M059J (cell line): Measurements from ENCODE around the gene RIMS1. TPM values are rescaled to one million over a fixed set of nuclear protein-coding genes. Genes with fewer than 3 reads are reported as not detected.
A peak's percentile ranks its signal among the peaks of the same experiment; 100 is the strongest.
"Not testable (repeated sequence)": the region's sequence is repeated elsewhere in the genome, so short reads cannot be mapped to it uniquely, and the experiment has no call there.

Experiments
- DNase-seq: peaks from one replicate; pipeline ENCODE4 v3.0.0-alpha.2; 2012; ENCODE audit warnings: low read depth
- total RNA-seq: library from RNA; depleted of rRNA; stranded (reverse); fragments of >200 nt; shearing (Covaris generic); gene quantifications from 2 replicates; pipeline ENCODE4 v1.2.3, GENCODE V29; 2014

RIMS1 gene
- total RNA-seq, 1 experiment from 2014 or later = 0.34 TPM

DNA sequence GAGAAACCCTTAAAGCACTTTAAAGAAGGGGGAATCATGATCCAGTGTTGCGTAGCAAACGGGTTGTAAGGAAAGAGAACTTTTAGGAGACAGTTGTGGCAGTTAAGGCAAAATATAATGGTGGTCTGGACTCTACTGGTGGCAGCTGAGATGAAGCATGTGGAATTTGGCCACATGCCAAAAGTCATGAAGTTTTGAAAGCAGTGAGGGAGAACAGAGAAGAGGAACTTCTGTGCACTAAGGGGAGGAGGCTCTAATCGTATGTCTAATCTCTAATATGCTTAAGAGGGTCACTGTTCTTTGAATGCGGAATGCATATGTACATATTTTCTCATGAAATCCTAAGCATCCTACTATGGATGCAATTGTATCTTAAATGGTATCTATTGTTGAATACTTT is 91.5 kb downstream of the RIMS1 start:
- DNase-seq = no peak

DNA sequence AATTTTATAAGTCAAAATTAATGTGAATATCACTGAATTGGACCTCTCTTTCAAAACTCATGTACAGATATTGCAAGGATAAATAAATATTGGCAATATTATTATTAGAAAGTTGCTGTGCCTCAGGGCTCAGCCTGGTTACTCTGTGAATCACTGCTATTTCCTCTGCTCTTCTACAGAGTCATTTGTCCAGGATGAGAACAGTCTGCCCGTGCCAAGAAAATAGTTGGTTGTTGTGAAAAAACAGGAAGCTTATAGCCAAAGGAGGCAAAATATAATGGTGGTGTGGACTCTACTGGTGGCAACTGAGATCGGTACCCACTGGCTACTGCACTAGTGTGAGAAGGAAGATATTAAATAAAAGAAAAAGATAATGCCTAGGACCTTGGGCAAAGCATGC is 93.6 kb downstream of the RIMS1 start:
- DNase-seq = peak; percentile 8

DNA sequence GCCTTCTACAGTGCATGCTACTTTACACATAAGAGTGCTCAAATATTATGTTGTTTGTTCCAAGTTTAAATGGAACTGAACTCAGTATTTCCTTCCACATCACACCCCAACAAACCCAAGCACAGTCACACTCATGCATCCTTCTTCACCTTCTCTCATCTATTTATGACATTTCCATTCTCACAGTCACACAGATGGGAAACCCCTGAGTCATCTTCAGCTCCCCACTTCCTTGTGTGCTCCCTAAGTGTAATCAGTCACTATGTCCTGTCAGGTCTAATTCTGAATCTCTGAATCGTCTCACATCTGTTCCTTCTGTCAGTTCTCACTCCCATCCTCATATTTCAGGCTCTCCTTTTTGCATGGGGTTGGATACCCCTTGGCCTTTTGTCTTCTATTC is 96.0 kb downstream of the RIMS1 start:
- DNase-seq = peak; percentile 6

DNA sequence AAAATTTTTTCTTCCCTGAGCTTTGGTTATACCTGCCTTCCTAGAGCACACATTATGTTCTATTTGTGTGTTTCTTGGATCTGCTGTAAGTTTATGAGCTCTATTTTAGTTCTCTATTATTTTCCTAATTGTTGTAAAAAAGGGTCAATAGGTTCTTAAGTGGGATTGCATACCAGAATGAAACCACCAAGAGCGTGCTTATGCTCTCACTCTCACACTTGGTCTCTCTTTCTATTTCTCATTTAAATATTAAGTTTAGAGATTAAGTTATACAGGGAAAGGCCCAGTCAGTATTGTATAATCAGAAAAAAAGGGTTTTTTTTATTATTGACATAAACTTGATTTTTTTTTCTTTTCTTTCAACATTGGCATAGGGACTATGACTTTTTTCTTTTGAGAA is 96.8 kb downstream of the RIMS1 start:
- no peak for DNase-seq

DNA sequence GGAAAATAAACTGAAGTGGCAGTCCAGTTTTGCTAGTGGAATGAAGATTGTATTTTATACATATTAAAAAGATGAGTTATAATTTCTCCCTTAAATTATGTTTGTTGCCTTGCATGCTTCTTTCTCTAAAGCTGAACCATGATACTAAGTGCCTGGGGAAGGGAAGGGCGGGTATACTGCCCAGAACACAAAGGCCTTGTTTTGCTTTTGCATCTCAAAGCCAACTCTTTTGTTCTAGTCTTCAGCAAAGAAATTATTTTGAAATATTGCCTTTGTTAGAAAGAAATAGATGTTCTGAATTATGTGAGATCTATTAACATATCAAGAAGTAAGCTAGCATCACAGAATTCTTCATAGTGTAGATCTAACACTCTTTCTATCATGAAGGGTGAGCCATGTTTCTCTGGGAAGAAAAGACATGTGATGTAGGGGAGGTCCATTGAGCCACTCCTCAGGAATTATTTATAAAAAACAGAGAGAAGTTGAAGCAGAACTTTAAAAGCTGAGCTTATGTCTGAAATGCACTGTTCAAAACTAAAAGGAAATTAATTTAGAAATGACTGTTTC is 108.4 kb downstream of the RIMS1 start:
- DNase-seq = no peak

DNA sequence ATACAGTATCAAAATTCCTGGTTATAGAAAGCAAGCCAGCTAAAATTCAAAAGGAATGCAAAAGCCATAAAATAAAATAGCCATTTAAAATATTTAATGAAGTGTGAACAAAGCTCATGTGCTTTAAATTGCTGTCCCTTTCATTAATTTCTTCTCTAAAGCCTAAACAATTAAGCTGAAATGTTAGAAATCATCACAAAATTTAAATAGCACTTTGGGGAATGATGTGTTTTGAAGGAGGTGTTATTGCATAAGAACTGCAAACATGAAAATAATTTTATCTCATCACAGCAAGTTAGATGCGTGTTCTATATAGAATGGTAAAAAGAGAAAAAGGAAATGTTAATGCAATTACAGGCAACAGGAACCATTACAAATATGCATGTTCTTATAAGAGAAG is 111.0 kb downstream of the RIMS1 start:
- no peak for DNase-seq

DNA sequence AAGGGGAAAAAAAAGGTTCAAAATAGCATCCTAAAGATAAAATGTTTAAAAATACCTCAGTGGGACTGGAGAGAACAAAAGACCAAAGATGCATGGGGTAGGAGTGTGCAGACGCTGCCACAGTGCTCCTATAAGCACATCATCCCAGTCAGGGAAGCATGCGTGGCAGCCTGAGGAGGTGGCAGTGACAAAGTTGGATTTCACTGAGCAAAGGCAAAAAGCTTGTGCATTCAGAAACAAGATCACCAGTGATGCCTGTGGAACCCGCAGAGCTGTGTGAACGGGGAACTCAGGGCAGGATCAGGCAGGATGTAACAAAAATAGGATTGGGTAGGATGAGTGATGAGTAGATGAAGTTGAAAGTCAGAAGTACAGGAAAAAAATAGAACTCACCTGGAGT is 116.1 kb downstream of the RIMS1 start:
- DNase-seq = no peak

DNA sequence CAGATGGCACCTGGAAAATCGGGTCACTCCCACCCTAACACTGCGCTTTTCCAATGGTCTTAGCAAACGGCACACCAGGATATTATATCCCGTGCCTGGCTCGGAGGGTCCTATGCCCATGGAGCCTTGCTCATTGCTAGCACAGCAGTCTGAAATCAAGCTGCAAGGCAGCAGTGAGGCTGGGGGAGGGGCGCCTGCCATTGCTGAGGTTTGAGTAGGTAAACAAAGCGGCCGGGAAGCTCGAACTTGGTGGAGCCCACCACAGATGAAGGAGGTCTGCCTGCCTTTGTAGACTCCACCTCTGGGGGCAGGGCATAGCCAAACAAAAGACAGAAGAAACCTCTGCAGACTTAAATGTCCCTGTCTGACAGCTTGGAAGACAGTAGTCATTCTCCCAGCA is 120.2 kb downstream of the RIMS1 start:
- DNase-seq = not testable (repeated sequence)

DNA sequence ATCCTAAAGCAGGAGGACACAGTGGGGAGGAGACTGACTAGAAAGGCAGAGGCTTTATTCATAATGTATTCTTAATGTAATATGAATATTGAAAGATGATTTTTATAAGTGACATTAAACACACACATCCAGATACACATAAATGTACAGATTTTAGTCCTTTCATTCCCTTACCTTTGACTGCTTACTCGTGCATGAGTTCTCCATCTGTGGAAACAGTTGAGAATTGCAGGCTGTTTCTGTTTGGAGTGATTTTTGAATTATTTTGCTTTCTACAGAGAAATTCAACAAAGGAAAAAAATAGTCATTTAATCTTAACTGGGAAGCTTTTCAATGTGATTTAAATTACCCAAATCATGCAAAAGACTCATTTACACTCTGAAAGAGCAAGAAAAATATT is 136.5 kb downstream of the RIMS1 start:
- no peak for DNase-seq

DNA sequence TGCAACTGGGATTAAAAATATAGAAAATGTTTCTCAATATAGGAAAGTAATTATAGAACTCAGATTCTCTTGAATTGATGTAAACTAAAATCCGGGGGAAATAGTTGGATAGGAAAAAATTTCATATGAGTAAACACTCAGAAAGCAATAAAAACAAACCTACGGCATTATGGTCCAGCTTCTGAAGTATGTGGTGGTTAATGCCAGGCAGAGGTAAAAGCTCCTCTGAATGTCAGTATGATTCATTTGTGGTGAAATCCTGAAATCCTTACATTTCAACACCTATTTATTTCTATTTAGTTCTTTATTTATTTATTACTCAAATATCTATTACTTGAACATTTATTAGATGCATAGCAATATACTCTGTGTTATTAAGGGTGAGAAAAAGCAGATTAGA is 145.1 kb downstream of the RIMS1 start:
- peak; percentile 13 for DNase-seq

DNA sequence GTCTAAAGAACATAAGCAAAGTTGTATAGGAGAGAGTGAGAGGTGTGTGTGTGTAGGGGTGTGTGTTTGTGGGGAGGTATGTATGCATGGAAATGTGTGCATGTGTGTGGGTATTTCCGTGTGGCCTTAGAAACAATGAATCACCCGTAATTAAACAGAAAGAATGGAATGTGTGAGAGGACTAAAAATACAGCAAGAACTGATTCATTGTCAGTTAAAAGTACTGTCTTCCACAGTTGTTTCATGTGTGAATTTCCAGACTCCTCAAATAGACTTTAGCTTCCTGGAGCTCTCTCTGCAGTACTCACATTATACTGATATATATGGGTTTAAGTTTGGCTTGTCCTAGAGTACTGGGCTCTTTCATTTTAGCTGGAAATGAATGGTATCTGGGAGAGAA is 145.7 kb downstream of the RIMS1 start:
- DNase-seq = peak; percentile 25

DNA sequence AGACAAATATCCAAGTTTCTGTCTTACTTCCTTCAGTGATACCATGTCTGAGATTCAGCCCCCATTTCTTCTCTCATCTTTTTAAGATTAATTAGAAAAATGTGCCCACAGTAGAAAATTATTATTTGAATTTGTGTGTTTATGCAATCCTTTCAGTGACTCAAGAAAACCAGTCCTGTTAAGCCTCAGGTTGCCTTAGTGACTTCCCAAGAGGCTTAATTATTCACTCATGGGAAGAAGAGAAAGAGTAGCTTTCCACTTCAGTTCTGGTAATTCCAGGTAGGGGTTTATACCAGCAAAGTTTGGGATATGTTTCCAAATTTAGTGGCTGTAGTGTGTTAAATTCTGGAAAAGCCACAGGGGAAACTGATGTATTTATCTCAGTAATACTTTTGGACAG is 149.1 kb downstream of the RIMS1 start:
- no peak for DNase-seq

DNA sequence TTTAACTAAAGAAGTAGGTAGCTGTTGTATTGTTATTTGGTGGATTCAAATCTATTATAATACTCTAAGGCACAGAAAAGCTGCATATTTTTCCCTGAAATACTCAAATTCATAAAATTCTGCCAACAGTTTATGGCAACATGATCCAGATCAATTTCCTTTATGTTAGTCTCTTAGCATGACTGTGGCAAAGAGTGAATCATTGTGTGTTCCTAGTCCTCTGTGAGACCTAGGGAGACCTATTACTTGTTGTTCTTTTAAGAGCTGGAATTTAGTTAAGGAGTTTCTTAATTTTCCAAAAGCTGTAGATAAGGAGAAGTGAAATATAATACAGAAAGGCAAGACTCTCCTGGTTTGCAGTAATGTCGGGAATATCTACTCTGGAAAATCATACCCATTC is 149.6 kb downstream of the RIMS1 start:
- DNase-seq = no peak

DNA sequence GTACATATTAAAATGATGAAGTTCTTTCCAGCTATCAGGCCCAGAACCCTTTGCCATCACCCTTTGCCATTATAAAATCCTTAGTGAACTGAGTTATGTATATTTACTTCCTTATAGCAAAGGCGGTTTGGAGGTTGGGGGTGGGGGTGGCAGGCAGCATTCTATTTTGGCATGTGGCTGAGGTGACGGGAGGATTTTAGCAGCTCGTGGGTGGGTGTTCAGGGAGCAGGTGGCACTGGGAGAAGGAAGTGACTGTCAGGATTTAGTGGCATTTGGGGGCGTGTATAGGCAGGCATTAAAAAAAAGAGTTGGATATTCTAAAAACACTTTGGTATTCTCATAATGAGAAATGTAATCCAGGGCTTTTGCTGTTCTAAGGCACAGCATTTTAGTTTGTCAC is 150.7 kb downstream of the RIMS1 start:
- DNase-seq = no peak

DNA sequence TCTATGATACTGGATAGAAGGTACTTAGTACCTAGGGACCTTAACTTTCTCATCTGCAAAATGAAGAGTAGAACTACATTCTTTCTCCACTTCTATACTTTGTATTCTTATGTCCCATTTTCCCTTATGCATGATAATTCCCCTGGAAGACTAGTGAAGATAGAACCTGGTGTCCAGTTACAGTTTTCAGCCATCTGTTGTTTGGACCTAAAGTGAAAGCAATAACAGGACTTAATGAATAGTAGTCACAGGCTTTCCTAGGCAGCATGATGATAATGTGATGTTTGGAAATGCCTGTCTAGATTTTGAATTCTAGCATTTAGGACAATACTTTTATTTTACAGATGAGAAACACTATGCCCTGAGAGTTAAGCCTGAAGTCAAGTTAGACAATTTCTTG is 153.8 kb downstream of the RIMS1 start:
- DNase-seq = peak; percentile 4

DNA sequence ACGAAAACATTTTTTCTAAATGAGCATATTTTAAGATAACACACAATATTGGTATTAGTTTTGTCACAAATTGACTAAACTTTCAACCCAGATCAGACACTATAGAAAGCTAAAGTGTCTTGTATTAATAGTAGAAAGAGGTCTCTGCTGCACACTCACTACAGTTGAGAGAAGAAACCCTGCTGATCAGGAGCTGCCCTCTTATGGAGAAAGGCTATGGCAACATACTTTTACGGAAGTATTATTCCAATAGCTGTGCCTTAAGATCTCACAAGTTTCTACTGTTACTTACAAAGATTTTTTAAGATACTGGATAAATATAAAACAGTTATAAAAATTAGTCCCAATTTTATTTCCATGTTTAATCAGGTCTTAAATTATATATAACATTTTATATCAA is 155.7 kb downstream of the RIMS1 start:
- DNase-seq = peak; percentile 7

DNA sequence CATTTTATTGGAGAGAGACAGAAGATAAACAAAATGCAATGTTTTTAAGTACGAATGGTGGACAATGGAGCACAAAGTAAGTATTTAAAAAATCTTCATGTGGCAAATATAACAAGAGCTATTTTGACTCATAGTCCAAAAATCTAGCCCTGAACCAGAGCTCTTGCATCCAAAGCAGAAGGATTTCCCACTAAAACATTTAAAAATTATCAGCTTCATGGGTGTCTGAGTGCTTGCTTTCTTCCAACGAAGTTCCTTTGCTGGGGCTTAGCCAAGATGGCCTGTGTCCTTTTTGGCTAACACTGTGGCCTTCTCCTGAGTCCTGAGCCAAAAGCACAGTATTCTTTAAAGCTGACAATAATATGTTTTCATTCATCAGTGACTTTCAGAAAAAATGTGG is 161.7 kb downstream of the RIMS1 start:
- peak; percentile 2 for DNase-seq

DNA sequence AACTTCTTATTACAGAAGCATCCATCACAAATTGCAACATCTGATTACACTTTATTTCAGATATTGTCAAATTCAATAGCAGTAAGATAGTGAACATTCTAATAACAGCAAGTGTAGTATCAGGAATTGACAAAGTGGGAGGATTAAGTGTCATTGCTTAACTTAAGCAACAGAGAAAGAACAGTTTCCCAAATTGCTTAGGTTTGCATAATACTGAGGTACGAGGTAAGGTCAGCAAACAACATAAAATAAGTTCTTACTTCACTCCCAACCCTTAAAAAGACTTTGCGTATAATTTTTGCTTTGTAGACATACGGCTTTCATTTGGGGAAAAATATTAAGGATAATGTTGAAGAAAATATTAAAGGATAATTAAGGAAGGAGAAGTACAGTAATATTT is 163.0 kb downstream of the RIMS1 start:
- no peak for DNase-seq

DNA sequence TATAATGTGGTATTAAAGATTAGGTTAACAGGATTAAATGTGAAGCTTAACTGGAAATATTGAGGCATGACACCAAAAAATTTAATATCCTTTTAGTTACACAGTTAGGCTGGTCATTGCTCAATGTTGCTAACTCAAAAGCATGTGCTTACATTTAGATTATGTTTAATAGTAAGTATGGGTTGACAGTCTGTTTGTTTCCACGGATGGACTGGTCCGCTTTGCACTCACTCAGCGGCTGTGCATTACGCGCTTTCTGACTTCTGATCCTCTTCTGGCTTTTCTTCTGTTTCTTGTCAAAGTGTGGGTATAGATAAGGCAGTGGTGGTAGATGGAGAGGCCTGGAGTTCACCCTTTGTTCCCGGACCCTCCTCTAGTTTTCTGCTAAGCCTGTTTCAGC is 174.9 kb downstream of the RIMS1 start:
- no peak for DNase-seq

DNA sequence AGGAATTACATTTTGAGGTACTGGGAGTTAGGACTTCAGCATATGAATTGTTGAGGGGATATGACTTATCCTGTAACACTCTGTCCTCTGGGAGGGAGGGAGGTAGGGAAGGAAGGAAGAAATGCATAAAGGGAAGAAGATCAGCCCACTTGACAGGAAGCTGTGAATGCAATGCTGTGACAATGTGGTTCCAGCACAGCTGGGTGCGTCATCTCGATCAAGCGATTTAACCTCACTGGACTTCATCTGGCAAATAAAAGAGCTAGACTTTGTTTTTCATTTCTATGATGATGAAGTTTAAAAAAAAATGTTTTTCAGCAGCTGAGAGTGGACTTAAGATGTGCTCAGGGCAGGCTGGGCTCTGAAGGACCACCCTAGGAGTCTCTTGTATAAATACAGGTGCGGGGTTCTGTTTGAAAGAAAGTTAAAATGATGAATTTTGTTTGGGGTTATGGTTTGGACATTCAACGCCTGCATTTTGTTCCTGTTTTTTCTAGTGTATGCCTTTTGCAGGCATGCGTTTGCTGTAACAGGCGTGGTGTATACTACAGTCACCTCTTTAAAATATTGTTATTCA is 178.1 kb downstream of the RIMS1 start:
- DNase-seq = no peak

DNA sequence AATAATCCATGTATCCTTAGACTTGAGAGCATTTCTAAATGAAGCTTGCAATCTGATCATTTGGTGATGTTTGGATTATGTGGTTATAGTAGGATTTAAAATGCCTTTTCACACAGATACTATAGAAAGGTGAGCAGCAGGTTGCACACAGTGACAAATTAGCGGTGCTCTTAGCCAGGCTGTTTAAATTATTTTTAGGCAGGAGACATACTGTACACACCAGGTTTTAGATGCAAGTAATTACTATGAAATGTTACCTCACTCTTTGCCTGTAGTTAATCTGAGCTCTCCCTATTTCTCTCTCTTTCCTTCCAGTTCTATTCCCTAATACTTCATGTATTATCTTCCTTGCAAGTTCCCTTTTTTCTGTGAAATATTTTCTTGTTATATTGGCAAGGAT is 191.7 kb downstream of the RIMS1 start:
- no peak for DNase-seq

DNA sequence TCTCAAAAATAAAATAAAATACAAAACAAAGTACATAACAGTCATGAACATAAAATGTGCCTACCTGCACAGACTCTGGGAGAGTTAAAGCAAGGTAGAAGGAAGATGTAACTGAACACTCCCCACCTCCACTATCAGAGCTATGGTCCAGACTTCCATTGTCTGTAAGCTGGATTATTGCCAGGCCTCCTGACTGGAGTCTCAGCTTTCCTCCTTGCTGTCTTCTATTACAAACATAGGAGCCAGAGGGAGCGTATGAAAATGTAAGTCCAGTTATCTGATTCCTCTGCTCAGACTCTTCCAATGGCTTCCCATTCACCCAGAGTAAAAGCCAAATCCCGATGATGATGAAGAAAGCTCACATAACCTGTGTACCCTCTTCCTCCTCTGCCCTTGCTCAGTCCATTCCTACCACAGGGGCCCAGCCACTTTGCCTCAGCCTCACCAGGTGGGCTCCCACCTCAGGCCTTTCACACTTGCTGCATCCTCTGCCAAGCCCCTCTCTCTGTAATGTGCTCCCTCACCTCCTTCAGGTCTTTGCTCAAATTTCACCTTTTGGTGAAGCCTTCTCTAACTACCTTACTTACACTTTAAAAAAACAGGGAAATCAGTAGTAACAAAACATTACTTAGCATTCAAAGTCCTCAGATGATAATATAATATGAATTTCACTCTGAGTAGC is 194.1 kb downstream of the RIMS1 start:
- peak; percentile 7 for DNase-seq

DNA sequence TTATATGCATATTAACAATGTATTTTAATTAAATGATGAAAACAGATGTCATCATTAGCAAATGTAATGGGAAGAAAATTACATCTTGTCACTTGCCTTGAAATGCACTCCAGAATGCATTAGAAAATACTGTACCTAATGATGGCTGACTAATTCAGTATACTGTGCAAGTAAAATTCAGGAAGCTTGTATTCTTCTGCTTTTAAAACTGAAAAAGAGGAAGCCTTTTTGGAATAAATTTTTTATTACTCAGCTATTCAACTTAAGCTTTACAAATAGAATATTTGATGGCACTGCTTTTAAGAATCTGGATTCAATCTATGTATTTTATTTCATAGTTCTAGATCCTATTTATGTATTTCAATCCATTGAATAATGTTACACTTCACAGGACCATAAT is 195.5 kb downstream of the RIMS1 start:
- DNase-seq = no peak

DNA sequence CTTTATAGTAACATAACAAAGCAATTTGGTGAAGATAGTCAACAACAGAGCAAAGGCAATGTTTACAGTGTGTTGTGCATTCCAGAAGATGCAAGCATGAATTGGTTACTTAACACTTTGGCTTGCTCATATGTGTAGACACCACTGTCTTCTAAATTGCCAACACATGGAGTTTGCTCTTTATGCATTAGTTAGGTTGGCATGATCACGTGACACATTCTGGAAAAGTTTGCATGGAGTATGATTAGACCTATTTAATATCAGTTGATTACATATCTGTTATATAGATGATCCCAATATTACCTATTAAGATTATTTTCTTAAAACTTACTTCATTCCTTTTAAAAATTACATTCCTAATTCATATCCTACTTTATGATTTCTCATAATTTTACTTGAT is 197.6 kb downstream of the RIMS1 start:
- DNase-seq = no peak
